ENCODE data around the gene SLIT3.

SLIT3 gene

DNA sequence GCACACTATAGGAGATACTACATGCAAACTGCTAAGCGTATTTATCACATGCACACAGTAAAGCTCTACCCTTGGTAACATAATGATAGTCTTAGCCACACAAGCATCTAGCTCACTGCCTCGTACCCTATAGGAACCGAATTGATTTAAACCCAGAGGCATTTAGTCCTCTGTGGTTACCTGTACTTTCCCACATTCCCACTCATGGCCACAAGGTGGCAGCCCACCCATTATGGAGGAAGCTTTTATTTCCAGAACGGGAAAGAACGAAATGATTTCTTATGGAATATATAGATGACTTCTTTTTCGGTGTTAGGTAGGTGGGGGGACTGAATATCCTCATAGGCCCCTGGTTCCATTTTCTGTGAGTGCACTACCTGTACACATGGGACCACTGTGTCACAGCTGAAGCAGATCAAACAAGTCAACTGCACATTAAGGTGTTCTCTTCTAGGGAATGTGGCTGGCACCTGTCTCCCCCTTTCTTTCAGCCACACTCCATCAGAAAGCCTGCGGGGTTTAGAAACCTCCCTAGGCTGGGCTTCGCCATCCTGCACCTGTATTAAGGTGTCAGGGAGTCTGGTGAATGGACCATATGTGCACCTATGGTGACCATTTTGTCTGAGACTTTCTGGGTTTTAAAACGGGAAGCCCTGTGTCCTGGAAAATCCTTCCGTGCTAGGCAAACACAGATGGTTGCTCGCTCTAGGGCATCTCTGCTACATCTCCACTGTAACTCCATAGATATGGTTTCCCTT is 313.2 kb downstream of the SLIT3 start:
- no peaks in the 10 kb centered on the region for H3K4me1 ChIP-seq (ENCODE audit: control insufficient read depth in 1 of 2, insufficient read depth in 2 of 2, low read length in 2 of 2)
- H3K36me3 ChIP-seq (ENCODE audit: control insufficient read depth in 1 of 2, insufficient read depth in 2 of 2, low read length in 2 of 2): no peaks in the 10 kb centered on the region
- no peak overlapping the region for H3K4me3 ChIP-seq (ENCODE audit: low read depth in 1 of 2, low read length in 2 of 2)
- H3K27ac ChIP-seq (ENCODE audit: low read depth, low read length): no peak overlapping the region
- no peaks in the 10 kb centered on the region for H3K9me3 ChIP-seq (ENCODE audit: control insufficient read depth in 1 of 2, low read length in 2 of 2)
- H3K9ac ChIP-seq (ENCODE audit: low read depth in 1 of 2, low read length in 2 of 2): no peak overlapping the region
- no peaks in the 10 kb centered on the region for H3K27me3 ChIP-seq (ENCODE audit: control insufficient read depth in 1 of 2, insufficient read depth in 2 of 2, low read length in 2 of 2)

- Histone ChIP-seq H3K36me3 (ENCODE audit: control insufficient read depth in 1 of 2, insufficient read depth in 2 of 2, low read length in 2 of 2) (no peaks in the 10 kb centered on the region), H3K27ac (ENCODE audit: low read depth, low read length) (no peak overlapping the region), H3K27me3 (ENCODE audit: control insufficient read depth in 1 of 2, insufficient read depth in 2 of 2, low read length in 2 of 2) (peaks cover 0 to 6% of the 10 kb centered on the region in 2 donors), H3K4me1 (ENCODE audit: control insufficient read depth in 1 of 2, insufficient read depth in 2 of 2, low read length in 2 of 2) (no peaks in the 10 kb centered on the region), H3K4me3 (ENCODE audit: low read depth in 1 of 2, low read length in 2 of 2) (no peak overlapping the region), H3K9ac (ENCODE audit: low read depth in 1 of 2, low read length in 2 of 2) (no peak overlapping the region), H3K9me3 (ENCODE audit: control insufficient read depth in 1 of 2, low read length in 2 of 2) (no peaks in the 10 kb centered on the region)
Measured at GRCh38 chr5:168985454-168985853, 315.5 kb downstream of the SLIT3 start.

GRCh38 chr5:168984135-168984675 is 316.7 kb downstream of the SLIT3 start:
- H3K4me1 ChIP-seq (ENCODE audit: control insufficient read depth in 1 of 2, insufficient read depth in 2 of 2, low read length in 2 of 2): no peaks in the 10 kb centered on the region
- no peaks in the 10 kb centered on the region for H3K9me3 ChIP-seq (ENCODE audit: control insufficient read depth in 1 of 2, low read length in 2 of 2)
- H3K36me3 ChIP-seq (ENCODE audit: control insufficient read depth in 1 of 2, insufficient read depth in 2 of 2, low read length in 2 of 2): no peaks in the 10 kb centered on the region
- H3K27me3 ChIP-seq (ENCODE audit: control insufficient read depth in 1 of 2, insufficient read depth in 2 of 2, low read length in 2 of 2): peaks cover 0 to 6% of the 10 kb centered on the region in 2 donors
- H3K27ac ChIP-seq (ENCODE audit: low read depth, low read length): no peak overlapping the region
- H3K4me3 ChIP-seq (ENCODE audit: low read depth in 1 of 2, low read length in 2 of 2): no peak overlapping the region
- no peak overlapping the region for H3K9ac ChIP-seq (ENCODE audit: low read depth in 1 of 2, low read length in 2 of 2)

GRCh38 chr5:168979135-168979534 is 321.8 kb downstream of the SLIT3 start:
- no peak overlapping the region for H3K4me3 ChIP-seq (ENCODE audit: low read depth in 1 of 2, low read length in 2 of 2)
- no peaks in the 10 kb centered on the region for H3K9me3 ChIP-seq (ENCODE audit: control insufficient read depth in 1 of 2, low read length in 2 of 2)
- H3K27ac ChIP-seq (ENCODE audit: low read depth, low read length): no peak overlapping the region
- no peaks in the 10 kb centered on the region for H3K4me1 ChIP-seq (ENCODE audit: control insufficient read depth in 1 of 2, insufficient read depth in 2 of 2, low read length in 2 of 2)
- peaks cover 0 to 6% of the 10 kb centered on the region in 2 donors for H3K27me3 ChIP-seq (ENCODE audit: control insufficient read depth in 1 of 2, insufficient read depth in 2 of 2, low read length in 2 of 2)
- H3K9ac ChIP-seq (ENCODE audit: low read depth in 1 of 2, low read length in 2 of 2): no peak overlapping the region
- no peaks in the 10 kb centered on the region for H3K36me3 ChIP-seq (ENCODE audit: control insufficient read depth in 1 of 2, insufficient read depth in 2 of 2, low read length in 2 of 2)

DNA sequence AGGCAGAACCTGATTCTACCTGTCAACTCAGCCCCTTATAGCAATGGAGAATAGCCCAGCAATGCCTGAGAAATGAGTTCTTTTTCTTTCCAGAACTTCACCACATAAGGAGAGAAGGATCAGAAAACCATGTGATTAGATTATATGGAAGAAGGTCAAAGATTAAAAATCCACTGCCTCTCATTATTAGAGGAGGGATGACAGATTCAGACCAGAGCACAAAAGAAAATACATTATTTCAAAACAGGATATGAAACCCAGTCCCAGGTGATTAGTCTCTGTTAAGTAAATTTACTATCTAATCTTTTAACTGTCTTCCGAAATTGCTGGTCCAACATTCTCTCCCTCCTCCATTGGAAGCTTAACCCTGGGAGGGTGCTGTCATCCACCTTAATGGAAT is 322.4 kb downstream of the SLIT3 start:
- Histone ChIP-seq H3K4me3 (ENCODE audit: low read depth in 1 of 2, low read length in 2 of 2) (no peak overlapping the region), H3K27me3 (ENCODE audit: control insufficient read depth in 1 of 2, insufficient read depth in 2 of 2, low read length in 2 of 2) (peaks cover 0 to 6% of the 10 kb centered on the region in 2 donors), H3K9ac (ENCODE audit: low read depth in 1 of 2, low read length in 2 of 2) (no peak overlapping the region), H3K4me1 (ENCODE audit: control insufficient read depth in 1 of 2, insufficient read depth in 2 of 2, low read length in 2 of 2) (no peaks in the 10 kb centered on the region), H3K27ac (ENCODE audit: low read depth, low read length) (no peak overlapping the region), H3K9me3 (ENCODE audit: control insufficient read depth in 1 of 2, low read length in 2 of 2) (no peaks in the 10 kb centered on the region), H3K36me3 (ENCODE audit: control insufficient read depth in 1 of 2, insufficient read depth in 2 of 2, low read length in 2 of 2) (no peaks in the 10 kb centered on the region)

GRCh38 chr5:168978015-168978414 is 322.9 kb downstream of the SLIT3 start:
- no peak overlapping the region for H3K4me3 ChIP-seq (ENCODE audit: low read depth in 1 of 2, low read length in 2 of 2)
- no peak overlapping the region for H3K27ac ChIP-seq (ENCODE audit: low read depth, low read length)
- peaks cover 0 to 6% of the 10 kb centered on the region in 2 donors for H3K27me3 ChIP-seq (ENCODE audit: control insufficient read depth in 1 of 2, insufficient read depth in 2 of 2, low read length in 2 of 2)
- H3K9ac ChIP-seq (ENCODE audit: low read depth in 1 of 2, low read length in 2 of 2): no peak overlapping the region
- no peaks in the 10 kb centered on the region for H3K4me1 ChIP-seq (ENCODE audit: control insufficient read depth in 1 of 2, insufficient read depth in 2 of 2, low read length in 2 of 2)
- no peaks in the 10 kb centered on the region for H3K9me3 ChIP-seq (ENCODE audit: control insufficient read depth in 1 of 2, low read length in 2 of 2)
- no peaks in the 10 kb centered on the region for H3K36me3 ChIP-seq (ENCODE audit: control insufficient read depth in 1 of 2, insufficient read depth in 2 of 2, low read length in 2 of 2)

- Histone ChIP-seq H3K4me1 (ENCODE audit: control insufficient read depth in 1 of 2, insufficient read depth in 2 of 2, low read length in 2 of 2) (no peaks in the 10 kb centered on the region), H3K9ac (ENCODE audit: low read depth in 1 of 2, low read length in 2 of 2) (no peak overlapping the region), H3K27ac (ENCODE audit: low read depth, low read length) (no peak overlapping the region), H3K27me3 (ENCODE audit: control insufficient read depth in 1 of 2, insufficient read depth in 2 of 2, low read length in 2 of 2) (peaks cover 0 to 4% of the 10 kb centered on the region in 2 donors), H3K4me3 (ENCODE audit: low read depth in 1 of 2, low read length in 2 of 2) (no peak overlapping the region), H3K36me3 (ENCODE audit: control insufficient read depth in 1 of 2, insufficient read depth in 2 of 2, low read length in 2 of 2) (no peaks in the 10 kb centered on the region), H3K9me3 (ENCODE audit: control insufficient read depth in 1 of 2, low read length in 2 of 2) (no peaks in the 10 kb centered on the region)
Measured at GRCh38 chr5:168976311-168976970, 324.5 kb downstream of the SLIT3 start.

DNA sequence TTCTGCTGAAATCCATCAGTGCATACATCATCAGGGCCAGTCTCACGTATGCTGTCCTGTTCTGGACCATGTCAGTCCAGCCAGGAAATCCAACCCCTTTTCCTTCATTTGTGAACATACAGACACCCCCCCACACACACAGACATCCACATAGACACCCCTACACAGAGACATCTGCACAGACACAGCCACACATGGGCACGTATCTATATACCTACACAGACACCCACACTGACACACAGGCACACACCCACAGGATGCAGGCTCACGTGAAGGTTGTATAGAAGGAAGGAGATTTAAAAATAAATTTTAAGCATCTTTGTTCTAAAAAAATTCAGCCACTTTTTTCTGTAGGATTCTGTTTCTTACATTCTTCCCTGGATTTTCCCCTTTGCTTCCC is 325.6 kb downstream of the SLIT3 start:
- no peak overlapping the region for H3K4me3 ChIP-seq (ENCODE audit: low read depth in 1 of 2, low read length in 2 of 2)
- H3K27ac ChIP-seq (ENCODE audit: low read depth, low read length): no peak overlapping the region
- no peaks in the 10 kb centered on the region for H3K9me3 ChIP-seq (ENCODE audit: control insufficient read depth in 1 of 2, low read length in 2 of 2)
- H3K36me3 ChIP-seq (ENCODE audit: control insufficient read depth in 1 of 2, insufficient read depth in 2 of 2, low read length in 2 of 2): no peaks in the 10 kb centered on the region
- H3K4me1 ChIP-seq (ENCODE audit: control insufficient read depth in 1 of 2, insufficient read depth in 2 of 2, low read length in 2 of 2): no peaks in the 10 kb centered on the region
- H3K27me3 ChIP-seq (ENCODE audit: control insufficient read depth in 1 of 2, insufficient read depth in 2 of 2, low read length in 2 of 2): no peaks in the 10 kb centered on the region
- H3K9ac ChIP-seq (ENCODE audit: low read depth in 1 of 2, low read length in 2 of 2): no peak overlapping the region

DNA sequence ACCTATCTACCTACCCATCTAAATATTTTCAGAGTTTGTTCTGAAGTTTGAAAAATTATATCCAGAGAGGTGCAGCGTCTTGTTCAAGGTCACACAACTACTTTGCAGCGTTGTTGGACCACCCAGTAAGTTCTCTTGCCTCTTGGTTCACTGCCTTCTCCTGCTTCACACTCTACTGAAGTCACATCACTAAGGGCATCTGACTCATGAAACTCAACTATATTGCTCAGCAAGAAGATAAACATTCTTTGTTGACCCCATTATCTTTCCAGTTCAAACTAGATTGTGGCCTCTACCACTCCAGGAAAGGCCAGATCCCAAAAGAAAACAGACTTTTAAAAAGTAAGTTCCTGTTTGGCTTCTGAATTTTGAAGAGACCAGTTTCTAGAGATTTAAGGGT is 326.9 kb downstream of the SLIT3 start:
- H3K27ac ChIP-seq (ENCODE audit: low read depth, low read length): no peak overlapping the region
- H3K9me3 ChIP-seq (ENCODE audit: control insufficient read depth in 1 of 2, low read length in 2 of 2): no peaks in the 10 kb centered on the region
- H3K27me3 ChIP-seq (ENCODE audit: control insufficient read depth in 1 of 2, insufficient read depth in 2 of 2, low read length in 2 of 2): no peaks in the 10 kb centered on the region
- H3K4me1 ChIP-seq (ENCODE audit: control insufficient read depth in 1 of 2, insufficient read depth in 2 of 2, low read length in 2 of 2): no peaks in the 10 kb centered on the region
- H3K36me3 ChIP-seq (ENCODE audit: control insufficient read depth in 1 of 2, insufficient read depth in 2 of 2, low read length in 2 of 2): no peaks in the 10 kb centered on the region
- no peak overlapping the region for H3K4me3 ChIP-seq (ENCODE audit: low read depth in 1 of 2, low read length in 2 of 2)
- H3K9ac ChIP-seq (ENCODE audit: low read depth in 1 of 2, low read length in 2 of 2): no peak overlapping the region

DNA sequence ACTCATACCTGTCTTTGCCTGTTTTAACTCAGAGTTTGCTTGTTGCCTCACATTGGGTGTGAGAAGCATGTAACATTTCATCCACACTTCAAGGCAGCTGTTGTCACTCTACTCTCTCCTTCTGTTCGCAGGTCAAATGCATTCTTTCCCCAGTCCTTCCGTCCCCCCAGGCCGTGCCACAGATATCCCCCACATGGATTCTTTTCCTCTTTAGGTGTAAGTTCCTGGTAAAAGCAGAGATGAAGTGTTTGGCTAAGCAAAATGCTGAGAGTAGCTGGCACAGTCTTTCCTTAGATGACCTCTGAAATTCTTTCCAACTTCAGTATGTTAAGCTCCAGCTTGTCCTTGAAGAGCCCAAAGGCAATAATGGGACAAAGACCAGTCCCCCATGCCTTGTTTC is 328.2 kb downstream of the SLIT3 start:
- Histone ChIP-seq H3K4me1 (ENCODE audit: control insufficient read depth in 1 of 2, insufficient read depth in 2 of 2, low read length in 2 of 2) (no peaks in the 10 kb centered on the region), H3K9me3 (ENCODE audit: control insufficient read depth in 1 of 2, low read length in 2 of 2) (no peaks in the 10 kb centered on the region), H3K9ac (ENCODE audit: low read depth in 1 of 2, low read length in 2 of 2) (no peak overlapping the region), H3K36me3 (ENCODE audit: control insufficient read depth in 1 of 2, insufficient read depth in 2 of 2, low read length in 2 of 2) (no peaks in the 10 kb centered on the region), H3K4me3 (ENCODE audit: low read depth in 1 of 2, low read length in 2 of 2) (no peak overlapping the region), H3K27ac (ENCODE audit: low read depth, low read length) (no peak overlapping the region), H3K27me3 (ENCODE audit: control insufficient read depth in 1 of 2, insufficient read depth in 2 of 2, low read length in 2 of 2) (no peaks in the 10 kb centered on the region)
